SIG-M5 (cell line): ENCODE data around the gene IRAK3.
A peak's percentile ranks its signal among the peaks of the same experiment; 100 is the strongest.
"Not testable (repeated sequence)": the region's sequence is repeated elsewhere in the genome, so short reads cannot be mapped to it uniquely, and the experiment has no call there.

Source experiments
- DNase-seq: peaks from one replicate; lab custom pipeline; 2025; lab: John Stamatoyannopoulos, UW

The IRAK3 gene

DNA sequence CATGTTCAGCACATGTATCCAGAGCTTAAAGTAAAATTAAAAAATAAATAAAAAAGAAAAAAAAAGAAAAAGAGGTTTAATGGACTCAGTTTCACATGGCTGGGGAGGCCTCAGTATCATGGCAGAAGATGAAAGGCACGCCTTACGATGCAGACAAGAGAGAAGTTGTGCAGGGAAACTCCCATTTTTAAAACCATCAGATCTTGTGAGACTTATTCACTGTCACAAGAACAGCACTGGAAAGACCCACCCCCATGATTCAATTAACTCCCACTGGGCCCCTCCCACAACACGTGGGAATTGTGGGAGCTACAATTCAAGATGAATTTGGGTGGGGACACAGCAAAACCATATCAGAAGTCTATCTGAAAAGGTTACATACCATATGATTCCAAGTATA is 24.0 kb downstream of the IRAK3 start:
- DNase-seq = not testable (repeated sequence)

DNA sequence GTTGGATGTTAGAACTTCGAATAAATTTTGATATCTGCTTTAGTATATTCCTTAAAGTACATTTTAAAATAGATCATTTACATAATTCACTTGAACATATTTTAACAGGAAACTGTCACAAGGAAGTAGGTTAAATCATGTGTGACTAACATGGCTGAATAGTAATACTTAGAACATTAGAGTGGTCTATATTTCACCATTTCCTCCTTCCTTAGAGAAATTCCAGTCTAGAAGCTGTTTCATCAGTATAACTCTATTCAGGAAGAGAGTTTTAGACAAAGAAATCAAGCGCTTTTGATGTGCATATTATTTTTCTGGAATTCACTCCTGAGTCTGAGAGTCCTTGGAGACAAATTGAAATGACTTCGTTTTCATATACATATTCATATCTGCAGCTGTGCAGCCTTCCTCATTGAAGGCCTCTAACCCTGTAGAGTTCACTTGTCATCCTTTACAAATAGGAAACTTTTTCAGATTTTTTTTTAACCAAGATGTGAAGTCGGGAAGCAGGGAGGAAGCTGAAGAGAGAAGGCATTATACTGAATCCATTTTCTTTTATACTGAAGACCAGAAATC is 28.4 kb downstream of the IRAK3 start:
- no peak for DNase-seq

DNA sequence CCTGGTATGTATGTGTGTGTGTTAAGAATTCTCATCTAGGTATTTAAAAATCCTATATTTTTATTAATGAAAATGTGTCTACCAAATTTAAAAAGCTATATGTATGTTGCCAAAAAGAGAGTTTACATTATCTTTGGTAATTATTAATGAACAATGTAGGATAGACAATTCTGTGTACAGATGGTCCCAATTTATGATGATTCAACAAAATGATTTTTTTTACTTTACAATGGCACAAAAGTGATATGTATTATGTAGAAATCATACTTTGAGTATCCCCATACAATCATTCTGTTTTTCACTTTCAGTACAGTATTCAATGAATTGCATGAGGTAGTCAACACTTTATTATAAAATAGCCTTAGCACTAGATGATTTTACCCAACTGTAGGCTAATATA is 39.4 kb downstream of the IRAK3 start:
- DNase-seq = no peak

DNA sequence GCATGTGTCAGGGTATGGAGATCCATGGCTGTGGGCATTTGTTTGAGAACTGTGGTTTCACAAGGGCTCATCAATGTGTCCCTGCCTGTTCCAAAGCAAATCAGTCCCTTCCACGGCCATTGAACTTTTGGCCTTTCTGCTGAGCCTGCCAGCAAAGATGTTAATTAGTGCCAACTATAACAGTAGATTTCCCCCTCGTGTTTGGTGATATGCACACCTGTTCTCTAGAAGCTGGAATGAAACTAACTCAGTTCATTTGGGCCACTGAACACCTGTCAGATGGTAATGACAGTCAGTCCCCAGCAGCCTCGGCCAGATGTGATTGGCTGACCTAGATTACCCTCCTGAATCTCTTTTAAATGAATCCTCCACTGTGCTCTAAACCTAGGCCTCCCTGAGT is 43.2 kb downstream of the IRAK3 start:
- DNase-seq = no peak

DNA sequence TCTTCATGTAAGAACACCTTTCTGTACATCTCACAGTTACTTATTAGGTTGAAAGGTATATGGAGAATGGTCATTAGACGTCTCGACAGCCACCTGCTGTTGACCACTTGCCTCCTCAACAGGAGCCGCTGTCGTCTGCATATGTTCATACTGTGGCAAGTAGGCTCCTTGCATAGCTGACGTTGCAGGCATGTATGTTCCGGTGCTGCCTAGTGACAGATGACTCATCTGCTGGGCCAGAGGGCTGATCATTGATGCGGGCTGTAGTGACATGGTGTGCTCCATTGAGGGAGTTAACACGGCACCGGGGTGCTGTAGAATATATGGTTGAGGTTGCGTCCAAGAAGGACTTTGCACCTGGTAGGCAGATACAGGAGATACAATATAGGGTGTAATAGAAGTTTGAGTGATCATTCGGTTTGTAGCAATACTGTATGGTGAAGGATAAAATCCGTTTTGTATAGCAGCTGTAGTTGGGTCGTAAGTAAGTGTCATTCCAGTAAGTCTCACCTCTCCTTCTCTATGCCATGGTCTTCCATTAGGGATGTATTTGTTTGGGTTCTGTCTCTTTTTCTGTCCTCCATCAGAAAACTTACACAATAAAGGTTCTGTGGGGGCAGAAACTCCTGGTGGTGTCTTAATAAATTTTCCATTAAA is 45.2 kb downstream of the IRAK3 start:
- DNase-seq = peak; percentile 62

DNA sequence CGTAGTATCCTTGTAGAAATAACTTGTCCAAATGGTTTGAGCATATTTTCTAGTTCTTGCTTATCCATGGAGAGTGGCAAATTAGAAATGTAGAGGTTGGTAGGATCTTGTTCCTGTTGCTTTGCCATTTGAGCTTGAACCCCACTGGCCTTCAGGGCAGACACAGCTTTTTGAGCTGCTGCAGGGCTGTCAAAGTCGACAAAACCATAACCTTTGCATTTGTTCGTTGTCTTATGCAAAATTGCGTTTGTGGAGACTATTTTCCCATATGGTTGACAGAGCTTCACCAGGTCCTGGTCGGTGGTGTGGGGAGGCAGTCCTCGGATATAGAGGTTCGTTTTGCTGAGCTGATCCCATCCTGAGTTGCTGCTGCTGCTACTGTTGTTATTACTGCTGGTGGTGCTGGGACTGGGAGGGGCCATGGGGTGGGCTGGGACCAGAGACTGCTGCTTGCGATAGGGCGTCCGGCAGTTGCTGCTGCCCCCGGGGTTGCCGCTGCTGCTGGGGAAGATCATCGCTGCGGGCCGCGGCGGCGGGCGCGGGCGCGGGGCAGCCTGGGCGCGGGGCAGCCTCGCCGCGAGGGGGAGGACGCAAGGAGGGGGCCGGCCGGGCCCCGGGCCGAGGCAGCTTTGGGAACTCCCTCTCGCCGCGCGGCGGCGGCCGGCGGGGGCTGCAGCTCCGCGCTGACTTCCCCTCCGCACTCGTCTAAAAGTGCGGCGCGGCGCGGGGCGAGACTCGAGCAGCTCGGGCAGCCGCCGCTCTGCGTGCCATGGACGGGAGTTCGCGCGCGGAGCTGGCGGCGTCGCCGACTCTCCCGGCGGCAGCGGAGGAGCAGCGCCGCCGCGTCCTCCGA is 46.0 kb downstream of the IRAK3 start:
- DNase-seq = not testable (repeated sequence)

DNA sequence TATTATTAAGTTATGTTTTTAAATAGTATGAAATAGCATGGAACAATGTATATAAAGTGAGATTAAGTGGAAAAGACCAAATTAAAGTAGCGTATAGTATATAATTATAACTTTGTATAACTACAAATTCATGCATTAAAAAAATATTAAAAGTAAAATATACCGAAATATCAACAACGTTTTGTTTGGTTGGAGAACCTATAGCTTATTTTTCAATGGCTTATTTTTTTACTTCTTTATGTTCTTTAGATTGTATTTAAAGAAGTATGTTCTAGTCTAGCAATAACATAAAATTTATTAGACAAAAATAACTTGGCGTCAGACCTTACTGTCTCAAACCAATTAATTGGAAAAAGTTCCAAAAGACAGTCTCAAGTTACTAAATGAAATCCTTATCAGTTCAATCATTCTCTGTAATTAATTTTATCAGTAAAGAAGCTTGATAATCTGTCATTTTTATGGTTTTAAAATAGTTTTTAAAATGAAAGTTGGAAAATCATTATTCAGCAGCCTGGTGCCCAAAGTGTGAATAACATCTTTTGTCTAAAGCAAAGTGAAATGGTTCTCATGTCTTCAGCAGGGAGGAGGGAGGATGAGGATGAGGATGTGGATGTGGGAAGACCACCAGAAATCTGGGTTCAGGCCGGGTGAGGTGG is 46.7 kb downstream of the IRAK3 start:
- DNase-seq = no peak

DNA sequence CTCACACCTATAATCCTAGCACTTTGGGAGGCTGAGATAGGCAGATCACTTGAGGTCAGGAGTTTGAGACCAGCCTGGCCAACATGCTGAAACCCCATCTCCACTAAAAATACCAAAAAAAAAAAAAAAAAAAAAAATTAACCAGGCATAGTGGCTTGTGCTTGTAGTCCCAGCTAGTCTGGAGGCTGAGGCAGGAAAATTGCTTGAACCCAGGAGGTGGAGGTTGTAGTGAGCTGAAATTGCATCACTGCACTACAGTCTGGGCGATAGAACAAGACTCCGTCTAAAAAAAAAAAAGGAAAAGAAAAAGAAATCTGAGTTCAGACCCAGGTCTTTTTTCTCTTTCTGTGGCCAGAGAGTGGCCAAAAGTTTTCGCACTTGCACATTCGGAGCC is 47.3 kb downstream of the IRAK3 start:
- DNase-seq = not testable (repeated sequence)

DNA sequence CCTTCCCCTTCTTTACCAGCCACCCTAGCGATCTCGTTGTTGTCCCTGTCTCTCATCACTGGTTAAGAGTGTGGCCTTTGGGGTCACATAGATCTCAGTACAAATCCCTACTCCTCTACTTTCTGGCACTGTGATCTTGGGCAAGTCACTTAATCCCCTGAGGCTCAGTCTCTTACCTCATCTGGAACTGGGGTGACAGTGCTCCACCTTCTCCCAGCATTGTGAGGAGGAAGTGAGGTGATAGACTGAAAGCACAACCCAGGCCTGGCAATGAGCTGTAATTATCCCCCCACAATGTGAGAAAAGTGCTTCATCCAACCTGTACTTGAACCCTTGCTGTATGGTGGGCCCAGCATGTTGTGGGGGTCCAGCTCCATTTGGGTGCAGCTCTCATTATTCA is 48.0 kb downstream of the IRAK3 start:
- peak; percentile 14 for DNase-seq

DNA sequence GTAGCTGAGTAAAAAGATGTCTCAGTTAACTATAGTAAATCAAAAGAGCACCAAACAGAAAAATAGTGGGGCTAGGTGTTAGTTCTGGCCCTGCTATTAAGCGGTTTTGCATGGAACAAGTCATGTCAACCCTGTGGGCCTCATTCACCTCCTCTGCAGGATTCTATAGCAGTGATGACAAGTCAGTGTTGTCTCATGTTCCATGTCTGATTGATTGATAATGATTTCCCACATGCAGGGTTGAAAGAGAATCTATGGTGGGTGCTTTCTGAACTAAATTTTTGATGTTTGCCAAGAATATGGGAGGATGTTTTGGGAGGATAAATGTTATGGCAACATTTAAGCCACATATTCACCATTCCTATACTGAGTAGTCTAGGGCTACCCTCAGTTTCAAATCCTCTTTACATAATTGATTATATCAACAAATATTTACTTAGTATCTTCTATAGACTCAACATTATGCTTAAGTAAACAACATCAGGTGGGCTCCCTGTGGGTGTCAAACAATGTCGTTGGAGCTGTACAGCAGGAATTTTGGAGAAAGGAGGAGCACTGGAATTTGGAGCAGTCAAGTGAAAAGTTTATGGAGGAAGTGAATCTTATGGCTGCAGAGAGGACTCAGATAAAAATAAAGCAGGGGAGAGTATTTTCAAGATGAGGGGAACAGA is 48.6 kb downstream of the IRAK3 start:
- DNase-seq = no peak

DNA sequence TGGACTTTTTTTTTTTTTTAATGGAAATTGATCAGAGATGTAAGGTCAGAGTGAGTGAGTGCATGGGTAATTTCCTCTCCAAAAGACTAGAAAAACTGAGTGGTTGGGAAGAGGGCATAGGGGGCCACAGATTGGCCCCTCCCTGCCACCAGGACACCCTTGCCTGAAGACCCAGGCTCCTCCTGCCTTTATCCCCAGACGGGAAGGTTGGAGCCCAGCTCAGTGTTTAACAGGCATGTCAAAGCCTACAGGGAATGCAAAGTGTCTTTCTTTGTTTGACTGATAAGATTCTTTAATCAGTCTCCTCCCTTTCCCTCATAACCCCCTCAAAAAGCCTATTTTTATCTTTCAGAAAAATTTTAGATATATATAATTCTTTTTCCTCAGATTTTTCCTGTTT is 50.3 kb downstream of the IRAK3 start:
- no peak for DNase-seq

DNA sequence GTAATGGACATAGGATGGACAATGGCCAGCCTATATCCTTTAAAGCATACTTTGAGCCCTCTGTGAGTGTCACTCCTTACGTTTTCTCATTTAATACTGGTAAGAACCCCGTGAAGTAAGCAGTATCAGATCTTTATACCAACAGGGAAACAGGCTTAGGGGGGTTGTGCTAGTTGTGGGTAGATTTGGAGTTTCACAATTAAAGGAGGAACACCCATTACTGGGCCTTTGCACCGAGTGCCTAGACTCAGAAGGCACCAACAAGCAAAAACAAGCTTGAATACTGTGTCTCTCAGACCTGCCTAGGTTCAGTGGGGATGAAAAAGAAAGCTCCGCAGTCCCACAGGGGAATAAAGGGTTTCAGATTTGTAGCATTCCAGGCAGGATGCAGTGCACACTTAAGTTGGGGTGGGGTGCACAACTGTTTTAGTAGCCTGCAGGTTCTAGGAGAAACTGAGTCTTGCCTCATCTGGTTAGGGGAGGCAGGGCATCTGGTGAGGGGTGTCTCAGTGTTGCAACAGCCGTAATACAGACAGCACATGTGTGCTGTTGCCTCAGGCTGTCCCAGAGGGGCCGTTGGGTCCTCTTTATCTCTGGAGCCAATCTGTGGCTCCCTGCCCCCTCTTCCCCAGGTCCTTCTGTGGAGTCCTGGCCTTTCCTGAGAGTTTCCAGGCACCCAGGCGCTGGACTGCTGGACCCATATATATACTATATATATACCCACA is 51.2 kb downstream of the IRAK3 start:
- DNase-seq = peak; percentile 55

DNA sequence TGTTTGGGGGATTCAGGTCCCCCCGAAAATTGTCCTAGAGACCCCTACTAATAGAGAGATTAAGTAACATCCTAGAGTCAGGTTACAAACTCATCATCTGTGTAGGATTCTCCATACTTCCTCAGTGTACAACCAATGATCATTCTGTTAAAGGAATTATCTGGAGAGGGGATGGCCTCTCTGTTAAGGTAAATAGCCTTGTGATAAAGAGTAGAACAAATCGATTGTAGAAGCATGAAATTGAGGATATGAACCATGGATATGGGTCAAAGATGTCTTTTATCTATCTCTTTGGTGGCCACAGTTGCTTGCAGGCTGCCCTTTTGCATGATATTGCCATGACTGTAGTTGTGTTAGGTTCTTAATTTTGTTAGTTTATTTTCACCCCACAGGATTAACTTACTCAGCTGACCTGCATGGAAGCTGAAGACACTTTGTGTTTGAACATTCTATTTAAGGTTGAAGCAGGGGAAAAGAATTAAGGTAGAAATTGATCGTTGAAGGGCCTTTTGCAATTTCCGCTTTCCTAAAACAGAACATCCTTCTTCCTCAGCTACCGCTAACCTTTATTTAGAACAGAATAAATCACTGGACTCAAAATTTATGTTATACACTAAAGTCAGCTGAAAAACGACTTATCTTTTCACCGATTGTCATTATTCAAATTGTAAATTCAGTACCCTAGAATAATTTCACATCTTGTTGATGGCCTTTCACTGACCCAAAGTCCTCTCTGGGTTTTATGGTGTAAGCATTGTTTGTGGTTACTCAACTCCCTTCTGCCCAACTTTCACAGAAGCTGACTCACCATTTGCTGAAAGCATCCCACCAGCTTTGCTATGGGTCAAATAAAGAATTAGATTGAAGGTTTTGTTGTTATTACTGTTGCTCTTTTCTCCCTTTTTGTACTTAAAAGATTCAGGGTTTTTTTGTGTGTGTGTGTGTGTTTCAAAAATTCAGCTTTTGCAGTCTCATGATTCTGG is 52.3 kb downstream of the IRAK3 start:
- peak; percentile 80 for DNase-seq

DNA sequence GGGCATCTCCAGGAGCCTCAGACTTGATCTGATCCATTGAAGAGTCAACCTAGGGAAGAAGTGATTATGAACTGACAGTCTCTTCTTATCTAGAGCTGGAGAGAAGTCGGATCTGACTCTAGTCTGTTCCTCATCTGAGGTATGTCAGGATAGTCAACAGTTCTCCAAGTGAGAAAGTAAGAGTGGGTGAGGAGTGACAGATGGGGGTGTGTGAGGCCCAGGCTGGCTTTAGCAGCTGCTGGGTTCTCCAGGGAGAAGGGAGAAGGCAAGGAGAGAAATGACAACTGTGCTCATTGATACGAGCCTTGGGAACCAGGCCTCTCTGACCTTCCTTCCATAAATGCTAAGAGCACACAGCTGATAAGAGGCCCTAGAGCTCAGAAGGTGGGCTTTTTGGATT is 53.3 kb downstream of the IRAK3 start:
- DNase-seq = no peak

DNA sequence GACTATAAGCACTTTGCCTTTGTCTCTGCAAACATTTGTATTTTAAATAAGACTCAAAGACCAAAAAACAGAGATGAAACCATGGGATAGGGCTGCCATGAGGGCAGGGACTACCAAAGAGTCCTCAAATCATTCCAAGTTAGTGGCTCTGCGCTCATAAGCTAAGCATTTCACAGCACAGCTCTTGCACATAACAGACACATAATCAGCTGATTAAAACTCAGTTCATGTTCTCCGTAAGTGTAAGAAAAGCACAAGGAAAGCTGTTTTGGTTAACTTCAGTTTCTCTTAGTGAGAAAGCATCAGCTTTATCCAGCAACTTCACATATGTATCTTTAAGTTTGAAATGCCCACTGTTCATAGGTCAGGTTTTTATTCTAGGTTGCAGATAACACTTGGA is 54.9 kb downstream of the IRAK3 start:
- no peak for DNase-seq

DNA sequence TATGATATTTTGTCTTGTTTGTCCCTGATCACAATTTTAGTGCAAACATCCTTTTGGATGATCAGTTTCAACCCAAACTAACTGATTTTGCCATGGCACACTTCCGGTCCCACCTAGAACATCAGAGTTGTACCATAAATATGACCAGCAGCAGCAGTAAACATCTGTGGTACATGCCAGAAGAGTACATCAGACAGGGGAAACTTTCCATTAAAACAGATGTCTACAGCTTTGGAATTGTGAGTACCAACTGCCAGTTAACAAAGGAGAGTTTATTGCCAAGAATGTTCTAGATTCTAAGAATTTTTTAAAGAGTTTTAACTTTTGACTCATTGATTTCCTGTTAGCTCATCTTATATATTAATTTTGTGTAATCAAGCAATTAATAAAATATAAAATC is 55.4 kb downstream of the IRAK3 start:
- DNase-seq = no peak

DNA sequence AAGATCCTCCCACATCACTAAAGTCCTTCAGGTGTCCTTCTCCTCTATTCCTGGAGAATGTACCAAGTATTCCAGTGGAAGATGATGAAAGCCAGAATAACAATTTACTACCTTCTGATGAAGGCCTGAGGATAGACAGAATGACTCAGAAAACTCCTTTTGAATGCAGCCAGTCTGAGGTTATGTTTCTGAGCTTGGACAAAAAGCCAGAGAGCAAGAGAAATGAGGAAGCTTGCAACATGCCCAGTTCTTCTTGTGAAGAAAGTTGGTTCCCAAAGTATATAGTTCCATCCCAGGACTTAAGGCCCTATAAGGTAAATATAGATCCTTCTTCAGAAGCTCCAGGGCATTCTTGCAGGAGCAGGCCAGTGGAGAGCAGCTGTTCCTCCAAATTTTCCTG is 58.7 kb downstream of the IRAK3 start:
- no peak for DNase-seq

DNA sequence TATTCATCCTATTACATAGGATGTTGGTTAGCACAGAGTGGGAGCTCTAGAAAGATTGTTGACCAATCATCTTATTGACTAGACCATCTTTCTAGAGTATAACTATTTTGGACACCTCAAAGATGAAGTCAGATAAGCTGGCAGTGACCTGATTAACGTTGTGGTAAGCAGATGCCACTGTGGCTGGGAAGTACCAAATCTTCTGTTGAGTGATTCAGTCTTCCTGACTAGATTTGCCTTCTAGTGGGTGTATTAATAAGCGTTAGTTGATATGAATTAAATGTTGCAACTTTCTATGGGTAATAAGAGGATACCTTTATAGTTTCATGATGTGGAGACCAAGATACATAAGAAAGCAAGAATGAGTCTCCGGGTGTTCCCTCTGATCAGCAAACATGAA is 62.0 kb downstream of the IRAK3 start:
- DNase-seq = no peak

DNA sequence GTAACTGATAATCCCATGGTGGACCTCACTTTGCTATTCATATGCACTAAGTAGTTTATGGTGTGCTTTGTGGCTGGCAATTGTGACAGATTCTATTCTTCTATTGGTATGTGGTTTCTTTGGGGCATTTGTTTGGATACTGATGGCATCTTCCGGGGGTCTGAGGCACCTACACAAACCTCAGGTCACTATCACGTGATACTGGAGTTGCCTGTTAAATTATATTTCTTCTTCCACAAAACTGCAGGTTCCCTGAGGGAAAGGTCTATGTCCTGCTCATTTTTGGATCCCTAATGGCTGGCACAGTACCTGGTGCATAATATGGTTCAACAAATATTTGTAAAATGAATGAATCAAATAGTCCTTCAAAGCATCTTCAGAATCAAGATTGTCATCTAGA is 63.8 kb downstream of the IRAK3 start:
- DNase-seq = no peak

DNA sequence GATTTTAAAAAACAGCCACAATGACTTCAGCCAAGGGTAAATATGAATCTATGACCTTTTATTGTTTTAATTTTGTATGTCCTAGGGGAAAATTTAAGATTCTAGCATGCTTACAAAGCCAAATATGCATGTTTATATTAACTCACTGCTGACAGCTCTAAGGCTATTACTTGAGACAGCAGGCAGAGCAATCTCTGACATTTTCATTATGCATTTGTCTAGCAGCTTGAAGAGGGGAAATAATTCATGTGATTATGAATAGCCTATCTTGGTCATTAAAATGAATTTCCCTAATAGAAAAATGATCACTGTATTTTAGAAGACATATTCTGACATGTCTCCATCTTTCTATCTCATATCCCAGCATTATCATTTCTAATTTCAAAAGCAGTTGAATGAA is 66.7 kb downstream of the IRAK3 start:
- no peak for DNase-seq
